Parathyroid adenoma (tissue), 2 donors: ENCODE measurements around the gene NGEF.

Experiments
- H2AFZ ChIP-seq: fragments of 300-600 bp; sonication (generic); one replicate; pipeline ENCODE4 v1.7.0; 2017; ENCODE audit warnings: antibody characterized with exemption, mild to moderate bottlenecking
- H3K27ac ChIP-seq: fragments of 300-600 bp; sonication (generic); one replicate; pipeline ENCODE4 v1.7.0; 2017
- H3K27me3 ChIP-seq: fragments of 300-600 bp; sonication (generic); one replicate; pipeline ENCODE4 v1.7.0; 2017; ENCODE audit warnings: low read length; ENCODE audit not compliant: control insufficient read depth, insufficient read depth
- H3K36me3 ChIP-seq: fragments of 300-600 bp; sonication (generic); one replicate; pipeline ENCODE4 v1.7.0; 2017; ENCODE audit warnings: low read length; ENCODE audit not compliant: control insufficient read depth, insufficient read depth
- H3K4me1 ChIP-seq: fragments of 300-600 bp; sonication (generic); one replicate; pipeline ENCODE4 v1.7.0; 2017; ENCODE audit warnings: control low read depth
- H3K4me2 ChIP-seq: fragments of 300-600 bp; sonication (generic); one replicate; pipeline ENCODE4 v1.7.0; 2017; ENCODE audit warnings: low read length
- H3K4me3 ChIP-seq: fragments of 300-600 bp; sonication (generic); one replicate; pipeline ENCODE4 v1.7.0; 2017; ENCODE audit warnings: low read depth, low read length
- H3K79me2 ChIP-seq: fragments of 300-600 bp; sonication (generic); one replicate; pipeline ENCODE4 v1.7.0; 2017; ENCODE audit warnings: control low read depth
- H3K9ac ChIP-seq: fragments of 300-600 bp; sonication (generic); one replicate; pipeline ENCODE4 v1.7.0; 2017; ENCODE audit warnings: mild to moderate bottlenecking
- H3K9me3 ChIP-seq: fragments of 300-600 bp; sonication (generic); one replicate; pipeline ENCODE4 v1.7.0; 2017; ENCODE audit warnings: low read length; ENCODE audit not compliant: control insufficient read depth
- TF ChIP-seq, protein P1 (sequence below): fragments of 300-600 bp; sonication (generic); IDR thresholded peaks from one replicate; pipeline ENCODE4 v1.7.0; 2017; ENCODE audit warnings: antibody characterized with exemption, mild to moderate bottlenecking
- donor health status: primary hyperparathyroidism.

The NGEF gene

DNA sequence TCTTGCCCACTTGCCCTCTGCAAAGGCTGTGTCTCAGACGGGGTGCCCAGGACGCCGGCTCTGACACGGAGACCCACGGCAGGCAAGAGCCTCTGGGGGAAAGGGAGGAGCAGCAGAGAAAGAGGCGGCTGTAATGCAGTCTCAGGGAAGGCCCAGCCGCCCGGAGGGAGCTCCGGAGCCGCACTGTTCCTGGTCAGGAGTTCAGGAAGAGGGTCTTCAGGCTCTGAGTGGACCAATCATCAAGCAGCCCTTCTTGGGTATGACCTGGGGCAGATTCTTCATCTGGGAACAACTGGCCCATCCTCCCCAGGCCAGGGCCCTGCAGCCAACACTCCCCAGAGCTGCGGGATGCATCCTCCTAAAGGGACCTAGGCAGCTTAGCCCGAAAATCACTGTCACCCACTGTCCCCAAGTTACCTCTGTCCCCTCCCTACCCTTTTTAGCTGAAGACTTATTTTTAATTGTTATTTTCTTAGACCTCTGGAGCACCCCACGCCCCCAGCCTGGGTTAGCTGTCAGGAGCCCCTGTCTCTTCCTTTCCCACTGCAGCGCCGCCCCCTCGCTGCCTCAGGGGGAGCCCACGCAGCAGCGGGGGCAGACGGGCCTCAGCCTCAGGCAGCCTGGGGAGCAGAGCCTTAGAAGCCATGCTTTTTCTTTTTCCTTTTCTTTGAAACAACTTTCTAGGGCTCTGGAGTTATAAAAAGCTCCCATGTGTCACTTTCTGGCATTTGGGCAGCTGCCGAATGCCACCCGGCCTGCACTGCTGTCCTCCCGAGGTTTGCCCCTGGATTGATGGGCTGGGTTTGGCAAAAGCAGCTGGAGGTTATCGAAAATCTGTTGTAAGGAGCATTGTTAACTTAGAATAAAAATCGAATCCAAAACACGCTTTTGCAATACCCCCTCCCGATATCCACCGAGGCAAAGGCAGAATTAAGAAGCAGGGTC, 18.8 kb upstream of the NGEF start:
- Histone ChIP-seq H3K27me3 (no peaks in the 10 kb centered on the region), H3K79me2 (no peaks in the 10 kb centered on the region), H3K9me3 (no peaks in the 10 kb centered on the region), H3K36me3 (no peaks in the 10 kb centered on the region), H3K27ac (no peak overlapping the region), H3K4me3 (no peak overlapping the region), H3K4me1 (no peaks in the 10 kb centered on the region), H3K4me2 (no peak overlapping the region), H3K9ac (no peak overlapping the region), H2AFZ (no peak overlapping the region)
- TF ChIP-seq, protein P1, sequence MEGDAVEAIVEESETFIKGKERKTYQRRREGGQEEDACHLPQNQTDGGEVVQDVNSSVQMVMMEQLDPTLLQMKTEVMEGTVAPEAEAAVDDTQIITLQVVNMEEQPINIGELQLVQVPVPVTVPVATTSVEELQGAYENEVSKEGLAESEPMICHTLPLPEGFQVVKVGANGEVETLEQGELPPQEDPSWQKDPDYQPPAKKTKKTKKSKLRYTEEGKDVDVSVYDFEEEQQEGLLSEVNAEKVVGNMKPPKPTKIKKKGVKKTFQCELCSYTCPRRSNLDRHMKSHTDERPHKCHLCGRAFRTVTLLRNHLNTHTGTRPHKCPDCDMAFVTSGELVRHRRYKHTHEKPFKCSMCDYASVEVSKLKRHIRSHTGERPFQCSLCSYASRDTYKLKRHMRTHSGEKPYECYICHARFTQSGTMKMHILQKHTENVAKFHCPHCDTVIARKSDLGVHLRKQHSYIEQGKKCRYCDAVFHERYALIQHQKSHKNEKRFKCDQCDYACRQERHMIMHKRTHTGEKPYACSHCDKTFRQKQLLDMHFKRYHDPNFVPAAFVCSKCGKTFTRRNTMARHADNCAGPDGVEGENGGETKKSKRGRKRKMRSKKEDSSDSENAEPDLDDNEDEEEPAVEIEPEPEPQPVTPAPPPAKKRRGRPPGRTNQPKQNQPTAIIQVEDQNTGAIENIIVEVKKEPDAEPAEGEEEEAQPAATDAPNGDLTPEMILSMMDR, result no peak

DNA sequence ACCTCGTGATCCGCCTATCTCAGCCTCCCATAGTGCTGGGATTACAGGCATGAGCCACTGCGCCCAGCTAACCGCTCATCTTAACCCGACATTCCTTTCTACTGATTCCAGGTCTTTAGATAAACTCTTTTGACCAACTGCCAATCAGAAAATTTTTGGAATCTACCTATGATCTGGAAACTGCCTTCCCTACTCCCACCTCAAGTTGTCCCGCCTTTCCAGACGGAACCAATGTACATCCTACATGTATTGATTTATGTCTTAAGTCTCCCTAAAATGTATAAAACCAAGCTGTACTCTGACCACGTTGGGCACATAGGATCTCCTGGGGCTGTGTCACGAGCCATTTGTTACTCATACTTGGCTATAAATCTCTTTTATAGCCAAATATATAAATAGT, 16.3 kb upstream of the NGEF start:
- H3K4me2 ChIP-seq, result no peak overlapping the region
- H2AFZ ChIP-seq, result no peak overlapping the region
- H3K4me1 ChIP-seq, result no peaks in the 10 kb centered on the region
- H3K36me3 ChIP-seq, result no peaks in the 10 kb centered on the region
- no peak overlapping the region for H3K27ac ChIP-seq
- H3K9ac ChIP-seq, result no peak overlapping the region
- TF ChIP-seq, protein P1, result no peak
- H3K79me2 ChIP-seq, result no peaks in the 10 kb centered on the region
- H3K4me3 ChIP-seq, result no peak overlapping the region
- H3K27me3 ChIP-seq, result no peaks in the 10 kb centered on the region
- no peaks in the 10 kb centered on the region for H3K9me3 ChIP-seq

DNA sequence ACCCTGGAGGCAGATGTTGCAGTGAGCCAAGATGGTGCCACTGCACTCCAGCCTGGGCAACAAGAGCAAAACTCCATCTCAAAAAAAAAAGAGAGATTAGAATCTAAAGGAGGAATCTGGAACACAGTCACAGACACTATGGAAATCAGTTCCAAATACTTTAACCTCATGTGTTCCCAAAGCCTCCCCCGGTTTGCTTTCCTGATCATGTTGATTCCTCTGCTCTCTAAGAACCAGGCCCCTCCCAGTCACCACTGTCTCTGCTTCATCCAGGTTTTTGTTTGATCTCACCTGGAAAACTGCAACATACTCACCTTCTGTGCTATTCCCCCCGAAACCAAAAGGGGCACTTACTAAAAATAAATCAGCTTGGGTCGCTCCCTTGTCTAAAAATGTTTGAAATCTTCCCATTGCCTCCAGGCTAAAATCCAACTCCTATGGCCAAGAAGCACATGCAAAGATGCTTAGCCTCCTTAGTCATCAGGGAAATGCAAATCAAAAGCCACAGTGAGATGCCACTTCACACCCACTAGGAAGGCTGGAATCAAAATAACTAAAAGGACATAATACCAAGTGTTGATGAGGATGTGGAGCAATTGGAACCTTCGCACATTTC, 13.2 kb upstream of the NGEF start:
- TF ChIP-seq, protein P1, result no peak
- H3K4me2 ChIP-seq, result no peak overlapping the region
- H3K4me1 ChIP-seq, result no peaks in the 10 kb centered on the region
- no peaks in the 10 kb centered on the region for H3K36me3 ChIP-seq
- H3K9me3 ChIP-seq, result no peaks in the 10 kb centered on the region
- no peak overlapping the region for H3K9ac ChIP-seq
- no peak overlapping the region for H2AFZ ChIP-seq
- H3K27ac ChIP-seq, result no peak overlapping the region
- H3K4me3 ChIP-seq, result no peak overlapping the region
- no peaks in the 10 kb centered on the region for H3K27me3 ChIP-seq
- no peaks in the 10 kb centered on the region for H3K79me2 ChIP-seq

DNA sequence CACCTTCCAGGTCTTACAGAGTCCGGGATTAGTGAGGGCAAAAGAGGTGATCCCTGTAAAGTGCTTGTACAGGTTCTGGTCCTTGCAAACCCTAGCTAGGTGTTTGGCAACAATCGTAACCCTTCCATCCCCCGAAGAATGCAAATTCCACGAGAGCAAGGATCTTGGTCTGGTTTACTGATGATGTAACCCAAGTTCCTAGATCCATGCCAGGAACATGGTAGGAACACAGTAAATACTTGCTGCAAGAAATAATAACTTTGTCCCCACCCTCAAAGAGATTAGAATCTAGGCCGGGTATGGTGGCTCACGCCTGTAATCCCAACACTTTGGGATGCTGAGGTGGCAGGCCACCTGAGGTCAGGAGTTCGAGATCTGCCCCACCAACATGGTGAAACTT, 12.7 kb upstream of the NGEF start:
- Histone ChIP-seq H3K9ac (no peak overlapping the region), H3K27ac (no peak overlapping the region), H3K27me3 (no peaks in the 10 kb centered on the region), H3K4me2 (no peak overlapping the region), H2AFZ (no peak overlapping the region), H3K79me2 (no peaks in the 10 kb centered on the region), H3K4me1 (no peaks in the 10 kb centered on the region), H3K36me3 (no peaks in the 10 kb centered on the region), H3K4me3 (no peak overlapping the region), H3K9me3 (no peaks in the 10 kb centered on the region)
- TF ChIP-seq, protein P1, result no peak
